ENCODE data around the gene PTGDS. TPM values are rescaled to one million over a fixed set of nuclear protein-coding genes. Genes with fewer than 3 reads are reported as not detected.
A peak's percentile ranks its signal among the peaks of the same experiment; 100 is the strongest.

PTGDS gene
- total and polyA plus RNA-seq, 12 donors, result 1,129 to 5,119 (median 3,777) TPM

DNA sequence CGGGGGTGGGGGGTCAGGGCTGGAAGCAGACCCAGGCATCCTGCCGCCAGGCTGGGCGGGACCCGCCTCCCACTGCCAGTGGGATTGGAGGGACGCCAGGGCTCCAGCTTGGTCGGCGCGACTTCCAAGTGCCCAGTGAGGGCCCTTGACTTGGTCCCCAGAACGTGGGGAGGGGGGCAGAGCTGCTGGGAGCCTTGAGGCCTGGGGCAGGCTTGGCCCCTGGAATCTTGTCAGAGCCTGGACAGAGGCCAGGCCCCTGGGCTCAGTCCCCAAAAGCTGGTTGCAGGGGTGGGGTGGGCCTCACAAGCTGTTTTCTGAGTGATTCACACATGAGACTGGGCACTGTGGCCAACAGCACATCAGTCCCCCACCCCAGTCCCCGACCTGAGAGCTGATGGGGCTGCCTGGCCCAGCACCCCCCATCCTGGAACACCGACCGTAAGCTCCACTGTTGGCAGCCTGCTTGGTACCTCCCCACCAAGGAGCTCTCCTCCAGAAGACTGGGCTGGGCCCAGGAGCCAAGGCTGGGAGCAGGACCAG is 18.5 kb downstream of the PTGDS start:
- whole genome bisulfite sequencing, 2 donors, result 23 to 24% methylated on average over 12 of the region's 12 CpGs
- Histone ChIP-seq H3K4me1 (peaks cover 8 to 85% (median 49%) of the 10 kb centered on the region in 9 donors), H3K4me3 (peak overlapping the region in 9 of 10 donors; percentile 9 to 47 (median 30)), H3K27ac (peak overlapping the region in 8 of 10 donors; percentile 30 to 81 (median 46)), H3K36me3 (peaks cover 0 to 13% (median 0%) of the 10 kb centered on the region in 9 donors), H3K27me3 (peaks cover 0 to 41% (median 17%) of the 10 kb centered on the region in 7 donors), H3K9me3 (peaks cover 0 to 3% (median 0%) of the 10 kb centered on the region in 11 donors)
- intact Hi-C loops (cut with DNase I), result loop anchor here in 1 of 10 donors (5.0 kb wide), 1 partner anchor 49 kb away; the partner anchor contains the start of gene C8G
- TF ChIP-seq, protein P1, sequence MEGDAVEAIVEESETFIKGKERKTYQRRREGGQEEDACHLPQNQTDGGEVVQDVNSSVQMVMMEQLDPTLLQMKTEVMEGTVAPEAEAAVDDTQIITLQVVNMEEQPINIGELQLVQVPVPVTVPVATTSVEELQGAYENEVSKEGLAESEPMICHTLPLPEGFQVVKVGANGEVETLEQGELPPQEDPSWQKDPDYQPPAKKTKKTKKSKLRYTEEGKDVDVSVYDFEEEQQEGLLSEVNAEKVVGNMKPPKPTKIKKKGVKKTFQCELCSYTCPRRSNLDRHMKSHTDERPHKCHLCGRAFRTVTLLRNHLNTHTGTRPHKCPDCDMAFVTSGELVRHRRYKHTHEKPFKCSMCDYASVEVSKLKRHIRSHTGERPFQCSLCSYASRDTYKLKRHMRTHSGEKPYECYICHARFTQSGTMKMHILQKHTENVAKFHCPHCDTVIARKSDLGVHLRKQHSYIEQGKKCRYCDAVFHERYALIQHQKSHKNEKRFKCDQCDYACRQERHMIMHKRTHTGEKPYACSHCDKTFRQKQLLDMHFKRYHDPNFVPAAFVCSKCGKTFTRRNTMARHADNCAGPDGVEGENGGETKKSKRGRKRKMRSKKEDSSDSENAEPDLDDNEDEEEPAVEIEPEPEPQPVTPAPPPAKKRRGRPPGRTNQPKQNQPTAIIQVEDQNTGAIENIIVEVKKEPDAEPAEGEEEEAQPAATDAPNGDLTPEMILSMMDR (IDR thresholded peaks at IDR 0.05), result no peak
- DNase-seq, result peak; percentile 54 to 62
- ATAC-seq, result peak in 3 of 8 donors; percentile 5 to 16 (median 12)

GRCh38 chr9:136996361-136997292 is 19.3 kb downstream of the PTGDS start, which contains the start of gene CLIC3:
TSS of gene CLIC3 (minus strand) at chr9:136996568. CDS start at chr9:136996543, 25 bp downstream.
- Histone ChIP-seq H3K4me1 (peaks cover 8 to 83% (median 47%) of the 10 kb centered on the region in 9 donors), H3K36me3 (peaks cover 0 to 13% (median 0%) of the 10 kb centered on the region in 9 donors), H3K27me3 (peaks cover 0 to 41% (median 17%) of the 10 kb centered on the region in 7 donors), H3K9me3 (no peaks in the 10 kb centered on the region), H3K27ac (peak within 1 kb of the TSS in 8 of 10 donors; percentile 30 to 81 (median 46)), H3K4me3 (peak within 1 kb of the TSS in 9 of 10 donors; percentile 9 to 47 (median 30))
- 25 to 29% methylated on average over 35 of the region's 35 CpGs for WGBS, 2 donors
- ATAC-seq (peak in 3 of 8 donors; percentile 1 to 22 (median 11)), DNase-seq (peak in 1 of 2 donors; percentile 50)
- TF ChIP-seq, protein P1 (IDR thresholded peaks at IDR 0.05), result no peak
- intact Hi-C loops (cut with DNase I), result loop anchor here in 1 of 10 donors (5.0 kb wide), 1 partner anchor 49 kb away; the partner anchor contains the start of gene C8G

DNA sequence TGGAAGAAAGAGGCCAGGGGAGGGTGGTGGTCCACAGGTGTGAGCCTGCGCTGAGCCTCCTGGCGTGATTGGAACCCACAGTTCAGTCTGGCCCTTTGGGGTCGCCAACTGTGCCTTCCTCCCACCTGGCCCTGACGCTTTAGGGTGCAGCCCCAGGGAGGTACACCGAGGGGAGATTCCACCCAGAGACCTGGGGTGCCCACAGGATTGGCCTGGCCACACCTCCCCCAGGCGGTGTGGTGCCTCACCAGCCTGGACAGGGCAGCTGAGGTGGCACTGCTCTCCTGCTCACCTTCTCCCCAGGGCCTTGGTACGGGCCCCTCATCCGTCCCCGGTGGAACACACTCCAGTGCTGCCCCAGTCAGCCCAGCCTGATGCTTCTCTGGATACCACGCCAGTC is 20.1 kb downstream of the PTGDS start:
- Histone ChIP-seq H3K27me3 (peaks cover 0 to 41% (median 17%) of the 10 kb centered on the region in 7 donors), H3K4me1 (peaks cover 8 to 81% (median 42%) of the 10 kb centered on the region in 9 donors), H3K36me3 (peaks cover 0 to 13% (median 0%) of the 10 kb centered on the region in 9 donors), H3K27ac (peak overlapping the region in 3 of 10 donors; percentile 4 to 67 (median 11)), H3K9me3 (no peaks in the 10 kb centered on the region), H3K4me3 (no peak overlapping the region)
- TF ChIP-seq, protein P1 (IDR thresholded peaks at IDR 0.05), result no peak
- 80 to 82% methylated on average over 10 of the region's 10 CpGs for WGBS, 2 donors
- intact Hi-C loops (cut with DNase I), result loop anchor here in 1 of 10 donors (5.0 kb wide), 1 partner anchor 50 kb away; the partner anchor contains the start of gene C8G
- no peak for DNase-seq
- no peak for ATAC-seq

- Histone ChIP-seq H3K36me3 (peaks cover 0 to 13% (median 0%) of the 10 kb centered on the region in 9 donors), H3K4me3 (no peak overlapping the region), H3K27me3 (peaks cover 0 to 41% (median 17%) of the 10 kb centered on the region in 7 donors), H3K4me1 (peaks cover 8 to 77% (median 38%) of the 10 kb centered on the region in 9 donors), H3K9me3 (no peaks in the 10 kb centered on the region), H3K27ac (peak overlapping the region in 2 of 10 donors; percentile 11 to 67)
- intact Hi-C loops (cut with DNase I), result loop anchor here in 1 of 10 donors (5.0 kb wide), 1 partner anchor 51 kb away; the partner anchor contains the start of gene C8G
- TF ChIP-seq, protein P1 (IDR thresholded peaks at IDR 0.05), result peak in 3 of 9 donors; percentile 21 to 42 (median 28)
- WGBS, 2 donors, result 58 to 62% methylated on average over 18 of the region's 18 CpGs
- no peak for ATAC-seq
- no peak for DNase-seq
Observed at GRCh38 chr9:136997830-136998234, 20.5 kb downstream of the PTGDS start.

All from heart right ventricle (tissue), 16 donors.